GM03348 (cell line): Measurements from ENCODE around the gene SLC35E2B.
"Not testable (repeated sequence)": the region's sequence is repeated elsewhere in the genome, so short reads cannot be mapped to it uniquely, and the experiment has no call there.

ENCODE experiments used
- DNase-seq: peaks from one replicate; pipeline ENCODE4 v3.0.0; 2012; ENCODE audit warnings: low spot score

Gene SLC35E2B

DNA sequence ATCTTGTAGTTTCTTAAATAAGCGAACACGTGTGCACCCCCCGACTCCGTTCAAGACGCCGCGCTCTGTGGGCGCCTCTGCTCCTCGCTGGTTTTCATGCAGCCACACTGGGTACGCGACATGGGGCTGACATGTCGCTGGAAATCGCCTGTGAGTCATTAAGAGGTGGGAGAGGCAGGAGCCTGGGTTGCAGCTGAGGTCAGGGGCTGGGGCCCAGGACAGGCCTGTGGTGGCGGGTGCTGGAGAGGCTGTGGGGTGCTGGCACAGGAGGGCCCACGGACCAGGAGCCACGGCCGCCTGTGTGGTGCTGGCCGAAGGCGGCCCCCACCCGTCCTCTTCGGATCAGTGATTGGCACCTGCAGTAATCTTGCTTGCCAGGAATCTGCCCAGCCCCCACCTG, 17.8 kb downstream of the SLC35E2B start:
- not testable (repeated sequence) for DNase-seq

- DNase-seq = no peak
These were observed 20.2 kb downstream of the SLC35E2B start for GRCh38 chr1:1672181-1672965.

DNA sequence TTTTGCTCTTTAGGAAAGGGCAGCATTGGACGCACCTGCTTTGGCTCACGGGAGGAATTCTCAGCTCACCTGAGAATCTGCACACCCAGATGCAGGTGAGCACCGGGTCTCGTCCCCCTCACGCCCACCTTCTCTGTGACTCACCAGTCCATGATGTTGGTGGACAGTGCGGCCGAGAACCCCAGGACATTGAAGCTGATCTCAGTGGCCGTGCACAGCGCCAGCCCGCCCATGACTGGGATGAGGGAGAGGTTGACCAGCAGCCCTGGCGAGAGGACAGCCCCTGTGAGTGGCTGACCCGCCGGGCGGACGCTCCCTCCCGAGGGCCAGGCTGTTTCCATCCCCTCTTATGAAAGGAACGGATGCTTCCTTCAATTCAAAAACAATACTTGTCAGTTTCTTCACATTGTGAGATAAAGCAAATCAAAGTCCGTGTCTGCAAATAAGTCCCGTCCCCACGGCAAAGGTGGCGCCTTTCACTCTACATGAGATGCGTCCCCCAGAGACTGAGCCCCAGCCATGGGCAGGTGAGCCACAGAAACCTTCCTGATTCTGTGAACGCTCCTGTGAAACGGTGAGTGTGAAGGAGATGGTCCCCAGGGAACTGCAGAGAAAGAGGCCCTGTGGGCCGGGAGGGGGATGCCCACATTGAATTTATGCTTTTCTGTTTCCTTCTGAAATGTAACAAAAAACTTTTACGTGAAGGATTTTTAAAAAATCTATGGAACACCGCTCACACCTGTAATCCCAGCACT, 21.1 kb downstream of the SLC35E2B start:
- DNase-seq = no peak

GRCh38 chr1:1670866-1671265, 21.7 kb downstream of the SLC35E2B start:
- no peak for DNase-seq

DNA sequence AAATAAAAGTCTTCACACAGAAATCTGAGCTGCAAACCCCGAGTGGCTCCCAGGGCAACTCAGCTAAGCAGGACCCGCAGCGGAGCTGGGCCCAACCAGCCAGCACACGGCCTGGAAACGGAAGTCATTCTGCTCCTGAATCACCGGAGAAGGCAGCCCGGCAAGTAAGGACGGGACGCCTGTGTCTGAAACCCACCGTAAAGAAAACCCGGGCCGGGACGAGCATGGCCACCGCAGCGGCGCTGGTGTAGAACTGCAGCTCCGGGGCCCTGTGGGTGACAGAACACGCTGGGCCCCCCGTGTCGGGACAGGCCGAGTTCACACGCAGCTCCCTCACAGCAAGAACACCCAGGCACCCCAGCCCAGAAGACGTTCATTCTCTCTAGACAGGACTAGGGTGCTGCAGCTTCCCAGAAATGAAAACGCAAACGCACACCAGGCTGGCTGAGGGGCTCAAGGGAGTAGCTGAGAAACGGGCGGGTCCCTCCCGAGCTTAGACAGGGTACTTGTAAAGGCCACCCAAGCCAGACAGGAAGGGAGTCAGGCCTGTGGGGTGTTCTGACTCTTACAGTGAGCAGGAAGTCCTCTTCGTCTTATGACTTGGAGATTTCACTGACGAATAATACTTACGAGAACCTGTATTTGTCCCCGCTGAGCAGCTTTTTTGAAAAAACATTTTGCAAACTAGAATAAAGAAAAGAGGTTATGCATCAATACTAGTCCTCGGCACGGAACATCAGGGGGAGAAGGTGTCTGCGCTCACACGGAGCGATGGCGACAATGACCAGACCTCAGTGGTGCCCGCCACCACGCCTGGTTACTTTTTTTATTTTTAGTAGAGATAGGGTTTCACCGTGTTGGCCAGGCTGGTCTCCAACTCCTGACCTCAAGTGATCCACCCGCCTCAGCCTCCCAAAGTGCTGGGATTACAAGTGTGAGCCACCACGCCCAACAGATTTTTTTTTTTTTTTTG, 22.8 kb downstream of the SLC35E2B start:
- no peak for DNase-seq

GRCh38 chr1:1666526-1666925, 26.1 kb downstream of the SLC35E2B start:
- DNase-seq = no peak

GRCh38 chr1:1665815-1666251, 26.8 kb downstream of the SLC35E2B start:
- no peak for DNase-seq

GRCh38 chr1:1664941-1665814, 27.4 kb downstream of the SLC35E2B start:
- no peak for DNase-seq

GRCh38 chr1:1664318-1664717, 28.3 kb downstream of the SLC35E2B start:
- not testable (repeated sequence) for DNase-seq

DNA sequence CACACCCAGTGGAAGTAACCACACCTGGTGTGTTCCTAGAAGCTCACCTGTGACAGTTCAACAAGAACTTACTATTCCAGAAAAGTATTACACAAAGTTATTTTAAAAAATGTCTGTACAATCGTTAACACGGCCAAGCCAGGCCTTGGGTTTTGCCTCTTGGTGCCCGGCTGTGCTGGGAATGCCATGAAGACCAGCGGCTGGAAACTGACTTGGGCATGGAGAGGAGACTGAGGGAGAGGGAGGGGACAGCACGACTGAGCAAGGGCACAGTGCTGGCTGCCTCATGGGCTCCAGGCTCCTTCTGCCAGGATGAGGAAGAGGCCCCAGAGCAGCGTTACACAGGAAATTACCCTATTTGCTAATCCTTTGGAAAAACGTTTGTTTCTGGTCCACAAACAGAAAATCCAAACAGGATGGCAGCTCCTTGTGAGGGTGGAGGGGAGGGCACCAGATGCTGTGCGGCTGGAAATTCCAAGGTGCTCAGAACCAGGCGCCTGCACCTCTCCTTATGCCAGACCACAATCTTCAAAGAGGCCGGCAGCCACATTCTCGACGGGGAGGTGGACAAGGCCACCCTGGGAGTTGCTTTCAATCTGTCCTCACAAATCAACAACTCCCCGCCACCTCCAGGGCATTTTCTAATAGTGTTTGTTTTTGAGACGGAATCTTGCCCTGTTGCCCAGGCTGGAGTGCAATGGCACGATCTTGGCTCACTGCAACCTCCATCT, 29.6 kb downstream of the SLC35E2B start:
- not testable (repeated sequence) for DNase-seq

- DNase-seq = not testable (repeated sequence)
These were observed 30.2 kb downstream of the SLC35E2B start for GRCh38 chr1:1662392-1662791.

DNA sequence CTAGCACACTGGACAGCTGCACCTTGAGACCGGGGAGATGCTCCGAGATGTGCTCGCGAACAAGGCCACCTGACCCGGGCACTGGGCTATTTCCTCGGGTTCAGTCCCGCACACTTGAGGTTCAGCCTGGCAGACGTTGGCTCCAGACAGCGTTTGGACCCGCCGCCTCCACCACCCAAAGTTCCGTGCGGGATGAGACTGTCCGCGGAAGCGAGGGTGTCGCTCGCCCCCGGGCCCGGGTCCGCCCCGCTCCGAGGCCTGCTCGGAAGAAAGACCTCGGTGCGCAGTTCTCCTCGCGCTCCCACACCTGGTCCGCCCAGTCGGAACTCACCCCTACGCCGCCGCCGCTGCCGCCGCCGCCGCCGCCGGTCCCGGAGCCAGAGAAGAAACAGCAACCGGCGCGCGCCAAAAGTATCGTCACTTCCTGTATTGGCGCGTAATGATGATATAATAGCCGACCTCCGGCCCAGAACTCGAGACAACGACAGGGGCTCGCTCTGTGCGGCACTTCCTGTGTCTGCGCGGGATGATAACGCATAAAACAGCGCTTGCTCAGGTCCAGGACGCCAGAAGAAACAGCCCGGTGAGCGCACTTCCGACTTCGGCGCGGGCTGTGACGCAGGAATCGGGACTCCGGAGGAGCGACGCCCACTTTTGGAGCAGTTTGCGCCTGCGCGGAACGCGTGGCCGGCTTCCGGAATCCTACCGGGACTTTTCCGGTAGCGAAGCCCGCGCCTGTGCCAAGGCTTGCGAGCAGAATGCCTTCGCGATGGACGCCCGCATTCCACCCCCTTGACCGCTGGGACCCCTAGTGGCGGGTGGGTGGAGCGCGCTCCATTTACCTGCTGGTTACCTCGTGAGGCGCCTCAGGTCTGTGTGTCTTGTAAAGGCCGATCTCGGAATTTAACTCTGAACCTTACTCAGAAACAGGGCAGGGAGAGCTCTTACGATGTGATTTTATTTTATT, 33.7 kb downstream of the SLC35E2B start, which contains the start of gene CDK11B:
CDK11B (minus strand) TSS at position 422 of the 967 bp plus-strand sequence. CDS start 1,519 bp downstream, outside the sequence.
- peak; percentile 91 for DNase-seq

- not testable (repeated sequence) for DNase-seq
These were observed 44.3 kb downstream of the SLC35E2B start for GRCh38 chr1:1648265-1648664.

- not testable (repeated sequence) for DNase-seq
These were observed 44.9 kb downstream of the SLC35E2B start for GRCh38 chr1:1647567-1648241.

DNA sequence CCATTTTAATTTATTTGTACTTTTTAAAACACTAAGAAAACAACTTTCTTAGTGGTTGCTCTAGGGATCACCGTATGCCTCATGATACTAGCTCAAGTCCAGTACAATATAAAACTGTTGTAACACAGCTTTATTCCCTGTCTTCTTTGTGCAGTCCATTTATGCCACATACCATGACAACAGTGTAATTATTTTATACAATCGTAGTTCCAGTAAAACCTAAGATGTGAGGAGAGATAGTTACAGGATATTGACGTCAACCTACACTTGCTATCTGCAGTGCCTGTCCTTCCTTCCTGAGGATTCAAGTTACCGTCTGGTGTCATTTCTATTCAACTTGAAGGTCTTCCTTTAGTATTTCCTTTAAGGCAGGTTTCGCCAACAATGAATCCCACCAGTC, 46.3 kb downstream of the SLC35E2B start:
- not testable (repeated sequence) for DNase-seq

DNA sequence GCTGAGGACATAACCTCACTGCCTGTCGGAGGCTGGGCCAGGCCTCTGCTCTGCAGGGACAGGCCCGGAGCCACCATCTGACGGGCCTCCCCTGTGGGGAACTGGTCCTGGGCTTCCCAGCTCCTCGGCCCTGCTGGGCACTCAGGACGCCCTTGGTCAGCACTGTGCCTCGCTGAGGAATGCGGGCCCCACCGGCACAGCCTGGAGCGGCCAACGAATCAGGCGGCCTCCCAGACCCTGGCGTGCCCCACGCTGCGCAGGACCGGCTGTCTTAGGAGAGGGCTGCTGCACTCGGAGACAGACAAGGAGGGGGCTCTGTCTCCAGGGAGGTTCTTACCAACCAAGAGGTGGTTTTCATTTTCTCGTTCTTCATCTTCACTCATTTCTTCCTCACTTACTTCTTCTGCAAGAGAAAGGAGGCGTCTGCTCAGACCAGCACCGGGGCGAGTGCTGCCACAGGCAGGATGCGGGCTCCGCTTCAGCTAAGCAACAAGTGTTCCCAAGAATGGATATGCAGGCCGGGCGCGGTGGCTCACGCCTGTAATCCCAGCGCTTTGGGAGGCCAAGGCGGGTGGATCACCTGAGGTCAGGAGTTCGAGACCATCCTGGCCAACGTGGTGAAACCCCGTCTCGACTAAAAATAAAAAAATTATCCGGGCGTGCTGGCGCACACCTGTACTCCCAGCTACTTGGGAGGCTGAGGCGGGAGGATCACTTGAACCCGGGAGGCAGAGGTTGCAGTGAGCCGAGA, 51.7 kb downstream of the SLC35E2B start:
- not testable (repeated sequence) for DNase-seq

DNA sequence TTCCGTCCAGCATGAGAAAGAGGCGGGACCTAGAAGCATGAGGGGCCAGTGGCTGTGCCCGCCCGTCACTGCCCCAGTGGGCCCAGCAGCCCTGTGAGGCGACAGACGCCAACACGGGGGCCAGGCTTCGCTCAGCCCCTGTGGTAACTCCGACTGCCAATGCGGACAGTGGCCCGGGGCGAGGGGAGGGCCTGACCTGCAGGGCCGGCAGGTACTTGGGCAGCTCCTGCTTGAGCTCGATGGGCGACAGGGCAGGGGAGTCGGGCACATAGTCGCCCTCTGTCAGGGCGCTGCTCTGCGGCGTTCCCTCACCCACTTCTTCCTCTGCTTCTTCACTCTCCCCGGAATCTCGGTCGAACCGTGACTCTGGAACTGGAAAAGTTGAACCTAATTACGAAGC, 52.5 kb downstream of the SLC35E2B start:
- not testable (repeated sequence) for DNase-seq

- DNase-seq = not testable (repeated sequence)
These were observed 53.2 kb downstream of the SLC35E2B start for GRCh38 chr1:1639368-1639767.
